SK-N-SH treated with all-trans-retinoic acid at 6 μM for 48 hours (cell line): ENCODE results near the gene CADM1.

ENCODE experiments used
- CREB5 ChIP-seq: fragments of 250-450 bp; sonication (Bioruptor Pico); IDR thresholded peaks from 2 replicates; pipeline ENCODE4 v1.5.1; 2020; ENCODE audit warnings: low read depth, mild to moderate bottlenecking, moderate library complexity
- PATZ1 ChIP-seq: fragments of 250-450 bp; sonication (Bioruptor Pico); IDR thresholded peaks from 2 replicates; pipeline ENCODE4 v1.8.0; 2020; ENCODE audit warnings: mild to moderate bottlenecking, moderate library complexity, borderline replicate concordance

- TF ChIP-seq PATZ1 (CRISPR knock-in tag) = no peak
- no peak for TF ChIP-seq CREB5 (CRISPR knock-in tag)
Measured at GRCh38 chr11:115169251-115169650, 335.0 kb downstream of the CADM1 start.
